NCI-H1436 treated with DMSO at 0.1 percent for 48 hours (cell line): Measurements from ENCODE around the gene MTERF4.
A peak's percentile ranks its signal among the peaks of the same experiment; 100 is the strongest.

Experiments used
- DNase-seq: peaks from one replicate; lab custom pipeline; 2025; lab: John Stamatoyannopoulos, UW

Gene MTERF4

GRCh38 chr2:241102239-241102803, at the start of gene MTERF4:
Gene MTERF4, minus strand, starts transcription at chr2:241102287. Its CDS starts 14 bp downstream, at chr2:241102273.
- peak; percentile 1 for DNase-seq

- no peak for DNase-seq
Measured at GRCh38 chr2:241150660-241151530, 48.8 kb upstream of the MTERF4 start.

GRCh38 chr2:241149925-241150659, 48.0 kb upstream of the MTERF4 start, which contains the start of gene PPP1R7:
Gene PPP1R7, plus strand, starts transcription at chr2:241150467. Its CDS starts 29 bp downstream, at chr2:241150496.
- peak; percentile 89 for DNase-seq

GRCh38 chr2:241149675-241149924, 47.5 kb upstream of the MTERF4 start:
- no peak for DNase-seq

- DNase-seq, result peak; percentile 73
Measured at GRCh38 chr2:241148891-241149674, 47.0 kb upstream of the MTERF4 start, which contains the start of gene PASK. Gene PASK, minus strand, starts transcription at chr2:241149472. Its CDS starts 6,440 bp downstream, at chr2:241143032.

- no peak for DNase-seq
Measured at GRCh38 chr2:241148239-241148638, 46.2 kb upstream of the MTERF4 start.

GRCh38 chr2:241147336-241147735, 45.2 kb upstream of the MTERF4 start:
- no peak for DNase-seq

- no peak for DNase-seq
Measured at GRCh38 chr2:241146286-241146685, 44.2 kb upstream of the MTERF4 start.

- no peak for DNase-seq
Measured at GRCh38 chr2:241142593-241142992, 40.5 kb upstream of the MTERF4 start.

- no peak for DNase-seq
Measured at GRCh38 chr2:241142063-241142462, 40.0 kb upstream of the MTERF4 start.

- DNase-seq, result no peak
Measured at GRCh38 chr2:241141214-241141770, 39.2 kb upstream of the MTERF4 start.

- DNase-seq, result no peak
Measured at GRCh38 chr2:241140445-241140840, 38.4 kb upstream of the MTERF4 start.

- DNase-seq, result no peak
Measured at GRCh38 chr2:241139531-241140444, 37.7 kb upstream of the MTERF4 start.

- DNase-seq, result no peak
Measured at GRCh38 chr2:241138471-241138870, 36.4 kb upstream of the MTERF4 start.

GRCh38 chr2:241137276-241138190, 35.4 kb upstream of the MTERF4 start:
- no peak for DNase-seq

- DNase-seq, result no peak
Measured at GRCh38 chr2:241136661-241137260, 34.7 kb upstream of the MTERF4 start.

- DNase-seq, result no peak
Measured at GRCh38 chr2:241136191-241136590, 34.1 kb upstream of the MTERF4 start.

GRCh38 chr2:241135737-241136136, 33.6 kb upstream of the MTERF4 start:
- DNase-seq, result no peak

- DNase-seq, result no peak
Measured at GRCh38 chr2:241134711-241135110, 32.6 kb upstream of the MTERF4 start.
